Upper lobe of right lung (tissue), 1 donor: Measurements from ENCODE around the gene CLSTN2. TPM values are rescaled to one million over a fixed set of nuclear protein-coding genes. Genes with fewer than 3 reads are reported as not detected.

Source experiments
- ATAC-seq: fragments of 200-7000 bp; cut with Tn5 transposase; one replicate; pipeline ENCODE4 v1.9.1; 2020; ENCODE audit warnings: mild to moderate bottlenecking, moderate library complexity
- DNase-seq: peaks from one replicate; pipeline ENCODE4 v3.0.0-alpha.2; 2020
- H3K27ac ChIP-seq: fragments of 200-600 bp; one replicate; pipeline ENCODE4 v1.8.0; 2022
- H3K27me3 ChIP-seq: fragments of 200-600 bp; one replicate; pipeline ENCODE4 v1.8.0; 2022; ENCODE audit warnings: mild to moderate bottlenecking
- H3K36me3 ChIP-seq: fragments of 200-600 bp; one replicate; pipeline ENCODE4 v1.8.0; 2022
- H3K4me1 ChIP-seq: fragments of 200-600 bp; one replicate; pipeline ENCODE4 v1.8.0; 2022
- H3K4me3 ChIP-seq: fragments of 200-600 bp; one replicate; pipeline ENCODE4 v1.8.0; 2022; ENCODE audit warnings: mild to moderate bottlenecking
- H3K9me3 ChIP-seq: fragments of 200-600 bp; one replicate; pipeline ENCODE4 v1.8.0; 2022
- intact Hi-C: fragments of 100-400 bp; cut with DNase I; formaldehyde crosslinking; loops from one replicate; pipeline ENCODE4 v1.11.0; 2022
- total RNA-seq: library from RNA; stranded (reverse); fragmentation: NEBNext Ultra II Directional; extraction: Animal tissue kit (Norgen Biotek cat#: 25700); gene quantifications from one replicate; pipeline ENCODE4 v1.2.1, GENCODE V29; 2021
- TF ChIP-seq, protein P1 (sequence below): fragments of 200-600 bp; IDR thresholded peaks from one replicate; pipeline ENCODE4 v1.8.0; 2022; ENCODE audit warnings: antibody characterized with exemption
- donor health status: DM: no; HTN: yes; CAD: no; lungs with severe emphysema.

CLSTN2 gene
- total RNA-seq, 1 donor from 2014 or later, result 3.0 TPM

DNA sequence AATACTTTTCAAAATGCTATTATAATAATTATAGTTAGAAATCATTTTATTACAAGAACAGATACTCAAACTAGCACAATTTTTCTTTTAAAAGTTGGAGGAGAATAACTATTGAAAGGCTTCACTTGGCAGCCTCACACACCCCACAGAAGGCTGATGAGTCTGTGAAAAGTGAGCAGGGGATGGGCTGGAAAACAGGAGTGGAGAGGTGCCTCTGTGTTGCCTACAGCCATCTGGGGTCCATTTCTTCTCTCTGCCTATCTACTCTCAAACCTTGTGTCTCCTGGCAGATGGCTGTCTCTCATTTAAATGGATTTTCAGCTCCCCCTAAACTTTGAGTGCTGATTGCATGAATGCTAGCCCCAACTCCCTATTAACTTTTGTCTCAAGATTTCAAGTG lies 230.8 kb downstream of the CLSTN2 start:
- ATAC-seq (no peak), DNase-seq (no peak)
- Histone ChIP-seq H3K27ac (no peak overlapping the region), H3K4me1 (no peaks in the 10 kb centered on the region), H3K27me3 (no peaks in the 10 kb centered on the region), H3K36me3 (no peaks in the 10 kb centered on the region), H3K4me3 (no peak overlapping the region), H3K9me3 (no peaks in the 10 kb centered on the region)
- intact Hi-C loops, result no loop called here
- TF ChIP-seq, protein P1, sequence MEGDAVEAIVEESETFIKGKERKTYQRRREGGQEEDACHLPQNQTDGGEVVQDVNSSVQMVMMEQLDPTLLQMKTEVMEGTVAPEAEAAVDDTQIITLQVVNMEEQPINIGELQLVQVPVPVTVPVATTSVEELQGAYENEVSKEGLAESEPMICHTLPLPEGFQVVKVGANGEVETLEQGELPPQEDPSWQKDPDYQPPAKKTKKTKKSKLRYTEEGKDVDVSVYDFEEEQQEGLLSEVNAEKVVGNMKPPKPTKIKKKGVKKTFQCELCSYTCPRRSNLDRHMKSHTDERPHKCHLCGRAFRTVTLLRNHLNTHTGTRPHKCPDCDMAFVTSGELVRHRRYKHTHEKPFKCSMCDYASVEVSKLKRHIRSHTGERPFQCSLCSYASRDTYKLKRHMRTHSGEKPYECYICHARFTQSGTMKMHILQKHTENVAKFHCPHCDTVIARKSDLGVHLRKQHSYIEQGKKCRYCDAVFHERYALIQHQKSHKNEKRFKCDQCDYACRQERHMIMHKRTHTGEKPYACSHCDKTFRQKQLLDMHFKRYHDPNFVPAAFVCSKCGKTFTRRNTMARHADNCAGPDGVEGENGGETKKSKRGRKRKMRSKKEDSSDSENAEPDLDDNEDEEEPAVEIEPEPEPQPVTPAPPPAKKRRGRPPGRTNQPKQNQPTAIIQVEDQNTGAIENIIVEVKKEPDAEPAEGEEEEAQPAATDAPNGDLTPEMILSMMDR, result no peak

DNA sequence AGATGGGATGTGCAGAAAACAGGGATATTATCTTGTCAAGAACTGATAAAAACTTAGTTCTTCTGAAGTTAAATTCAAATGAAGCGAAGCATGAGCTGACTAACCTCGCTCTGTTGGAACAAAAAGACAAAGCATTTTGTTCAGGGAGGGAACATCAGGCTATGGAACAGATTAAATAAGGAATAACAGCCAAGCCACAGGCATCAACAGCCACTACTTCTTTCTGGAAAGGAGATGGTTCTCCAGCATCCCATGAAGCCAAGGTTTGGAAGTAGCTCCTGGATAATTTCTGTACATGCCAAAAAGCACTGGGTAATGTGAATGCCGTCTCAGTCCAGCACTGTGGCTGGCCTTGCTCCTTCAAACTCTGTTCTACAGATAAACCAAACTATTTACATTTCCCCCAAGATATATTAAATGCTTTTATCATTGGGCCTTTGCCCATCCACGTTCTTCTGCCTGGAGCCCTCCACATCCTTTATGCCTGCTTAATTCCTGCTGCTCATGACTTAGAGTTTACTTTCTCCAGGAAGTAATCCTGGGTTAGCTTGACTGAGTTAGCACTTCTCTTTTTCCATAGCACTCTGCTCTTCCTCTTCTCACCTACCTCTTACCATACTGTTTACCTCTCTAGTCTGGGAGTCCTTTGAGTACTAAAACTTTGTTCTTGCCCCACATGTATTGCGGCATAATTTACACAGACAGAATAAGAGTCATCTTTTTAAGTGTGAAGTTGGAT lies 232.0 kb downstream of the CLSTN2 start:
- H3K27ac ChIP-seq, result no peak overlapping the region
- intact Hi-C loops, result no loop called here

DNA sequence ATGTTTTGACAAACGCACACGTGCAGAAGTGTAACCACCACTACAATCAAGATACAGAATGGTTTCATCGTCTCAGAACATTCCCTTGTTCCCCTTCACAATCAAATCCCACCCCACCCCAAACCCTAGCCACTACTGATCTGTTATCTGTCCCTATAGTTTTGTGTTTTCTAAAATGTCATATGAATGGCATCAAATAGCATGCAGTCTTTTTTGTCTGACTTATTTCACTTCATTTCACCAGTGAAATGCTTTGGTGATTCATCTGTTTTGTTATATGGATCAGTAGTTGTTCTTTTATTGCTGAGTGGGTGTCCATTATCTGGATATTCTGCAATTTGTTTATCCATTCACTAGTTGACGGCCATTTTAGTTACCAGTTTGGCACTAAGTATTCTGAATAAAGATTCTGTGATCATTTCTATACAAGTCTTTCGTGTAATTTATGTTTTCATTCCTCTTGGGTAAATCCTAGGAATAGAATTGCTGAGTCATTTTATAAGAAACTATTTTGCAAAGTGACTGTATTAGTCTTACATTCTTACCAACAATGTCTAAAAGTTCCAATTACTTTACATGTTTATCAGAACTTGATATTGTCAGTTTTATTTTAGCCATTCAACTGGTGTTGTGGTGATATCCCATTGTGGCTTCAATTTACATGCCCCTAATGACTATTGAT lies 232.8 kb downstream of the CLSTN2 start:
- no peaks in the 10 kb centered on the region for H3K4me1 ChIP-seq
- no peak overlapping the region for H3K4me3 ChIP-seq
- intact Hi-C loops, result no loop called here
- ATAC-seq (no peak), DNase-seq (no peak)
- H3K9me3 ChIP-seq, result no peaks in the 10 kb centered on the region
- H3K27ac ChIP-seq, result no peak overlapping the region
- H3K27me3 ChIP-seq, result no peaks in the 10 kb centered on the region
- H3K36me3 ChIP-seq, result no peaks in the 10 kb centered on the region
- TF ChIP-seq, protein P1, result no peak

More for the DNA sequence above, 232.0 kb downstream of the CLSTN2 start:
- Histone ChIP-seq H3K27me3 (no peaks in the 10 kb centered on the region), H3K36me3 (no peaks in the 10 kb centered on the region), H3K4me1 (no peaks in the 10 kb centered on the region), H3K9me3 (no peaks in the 10 kb centered on the region), H3K4me3 (no peak overlapping the region)
- TF ChIP-seq, protein P1, result no peak
- DNase-seq (no peak), ATAC-seq (no peak)

DNA sequence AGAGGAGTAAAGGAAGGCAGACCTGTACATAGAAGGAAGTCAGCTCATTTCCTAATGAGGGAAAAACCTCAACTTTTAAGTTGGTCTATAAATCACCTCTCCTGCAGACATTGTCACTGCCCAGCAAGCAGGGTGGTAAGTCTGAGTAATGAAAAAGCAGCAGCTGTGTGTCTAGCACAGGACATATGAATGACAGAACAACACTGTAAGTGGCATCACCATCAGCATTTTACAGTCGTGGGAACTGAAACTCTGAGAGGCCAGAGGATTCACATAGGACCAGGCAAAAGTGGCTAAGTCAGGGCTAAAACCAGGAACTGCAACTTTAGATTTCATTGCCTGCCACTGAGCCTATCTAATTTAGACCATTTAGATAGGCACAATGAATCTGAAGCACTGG lies 235.6 kb downstream of the CLSTN2 start:
- ATAC-seq, result no peak
- Histone ChIP-seq H3K36me3 (no peaks in the 10 kb centered on the region), H3K27me3 (no peaks in the 10 kb centered on the region), H3K4me1 (no peaks in the 10 kb centered on the region), H3K27ac (no peak overlapping the region), H3K9me3 (no peaks in the 10 kb centered on the region), H3K4me3 (no peak overlapping the region)
- TF ChIP-seq, protein P1, result no peak
- intact Hi-C loops, result no loop called here
- DNase-seq, result no peak

DNA sequence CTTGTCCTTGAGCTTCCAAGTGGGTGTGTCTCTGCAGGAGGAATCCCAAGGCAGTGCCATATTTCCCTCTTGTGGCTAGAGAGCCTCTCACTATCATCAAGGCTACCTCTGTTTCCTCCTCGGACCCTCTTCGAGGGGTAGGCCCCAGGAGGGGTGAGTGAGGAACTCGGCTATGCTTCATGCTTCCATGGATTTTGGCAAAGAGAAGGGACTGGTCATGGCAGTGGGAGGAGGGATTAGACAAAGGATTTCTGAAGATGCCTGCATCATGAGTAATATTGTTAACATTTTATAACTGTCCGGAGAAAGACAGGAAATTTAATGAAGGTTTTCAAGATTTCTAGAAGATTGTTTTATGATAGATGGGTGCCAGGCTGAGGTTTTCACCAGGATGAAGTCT lies 241.5 kb downstream of the CLSTN2 start:
- no peaks in the 10 kb centered on the region for H3K4me1 ChIP-seq
- intact Hi-C loops, result no loop called here
- TF ChIP-seq, protein P1, result no peak
- no peaks in the 10 kb centered on the region for H3K9me3 ChIP-seq
- no peak for ATAC-seq
- H3K27me3 ChIP-seq, result no peaks in the 10 kb centered on the region
- H3K36me3 ChIP-seq, result no peaks in the 10 kb centered on the region
- H3K27ac ChIP-seq, result no peak overlapping the region
- H3K4me3 ChIP-seq, result no peak overlapping the region
- DNase-seq, result no peak
